ENCODE data around the gene GRK5. TPM values are rescaled to one million over a fixed set of nuclear protein-coding genes. Genes with fewer than 3 reads are reported as not detected.

The GRK5 gene
- total RNA-seq, 1 experiment from 2014 or later: 58.2 TPM

DNA sequence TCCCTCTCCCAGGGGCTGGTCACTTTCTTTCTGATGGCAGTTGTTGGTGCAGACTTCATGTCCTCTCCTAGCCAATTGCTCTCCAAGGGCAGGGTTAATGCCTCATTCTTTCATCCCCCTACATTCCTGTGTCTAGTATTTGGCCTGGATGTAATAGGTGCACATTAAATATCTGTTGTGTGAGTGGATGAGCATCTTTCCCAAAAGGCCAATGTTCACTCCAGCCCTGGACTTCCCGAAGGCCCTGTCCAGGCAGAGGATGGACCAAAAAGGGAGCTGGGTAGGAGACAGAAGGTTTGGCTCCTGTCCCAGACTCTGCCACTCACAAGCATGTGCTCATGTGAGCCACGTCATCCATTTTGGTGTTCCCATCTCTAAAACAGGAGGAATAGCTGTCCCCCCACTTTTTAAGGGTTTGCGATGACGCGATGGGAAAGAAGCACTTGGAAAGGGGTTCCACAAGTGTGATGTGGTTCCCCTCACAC, 287.7 kb downstream of the GRK5 start:
- intact Hi-C loops (cut with micrococcal nuclease; ENCODE audit: unreplicated experiment): no loop called here
- CTCF ChIA-PET: no interaction called here

GRCh38 chr10:119495545-119495944, 288.2 kb downstream of the GRK5 start:
- intact Hi-C loops (cut with micrococcal nuclease; ENCODE audit: unreplicated experiment): no loop called here
- no TSS peak for BruUV-seq (replicated peaks)
- Histone ChIP-seq H3K9me3 (ENCODE audit: low read depth, low read length, poor library complexity, severe bottlenecking) (no peaks in the 10 kb centered on the region), H3K27ac (ENCODE audit: low read depth, low read length, poor library complexity, severe bottlenecking) (no peak overlapping the region), H3K4me3 (ENCODE audit: low read depth, low read length, poor library complexity, severe bottlenecking) (no peak overlapping the region), H3K4me1 (ENCODE audit: insufficient read depth, low read length, poor library complexity, severe bottlenecking) (peaks cover 15% of the 10 kb centered on the region), H3K27me3 (replicated peaks; ENCODE audit: insufficient read depth, low read depth, low read length, poor library complexity) (no peaks in the 10 kb centered on the region), H3K36me3 (ENCODE audit: insufficient read depth, low read length, poor library complexity, severe bottlenecking) (no peaks in the 10 kb centered on the region)
- no peak for DNase-seq (ENCODE audit: low spot score)
- TF ChIP-seq, protein P1, sequence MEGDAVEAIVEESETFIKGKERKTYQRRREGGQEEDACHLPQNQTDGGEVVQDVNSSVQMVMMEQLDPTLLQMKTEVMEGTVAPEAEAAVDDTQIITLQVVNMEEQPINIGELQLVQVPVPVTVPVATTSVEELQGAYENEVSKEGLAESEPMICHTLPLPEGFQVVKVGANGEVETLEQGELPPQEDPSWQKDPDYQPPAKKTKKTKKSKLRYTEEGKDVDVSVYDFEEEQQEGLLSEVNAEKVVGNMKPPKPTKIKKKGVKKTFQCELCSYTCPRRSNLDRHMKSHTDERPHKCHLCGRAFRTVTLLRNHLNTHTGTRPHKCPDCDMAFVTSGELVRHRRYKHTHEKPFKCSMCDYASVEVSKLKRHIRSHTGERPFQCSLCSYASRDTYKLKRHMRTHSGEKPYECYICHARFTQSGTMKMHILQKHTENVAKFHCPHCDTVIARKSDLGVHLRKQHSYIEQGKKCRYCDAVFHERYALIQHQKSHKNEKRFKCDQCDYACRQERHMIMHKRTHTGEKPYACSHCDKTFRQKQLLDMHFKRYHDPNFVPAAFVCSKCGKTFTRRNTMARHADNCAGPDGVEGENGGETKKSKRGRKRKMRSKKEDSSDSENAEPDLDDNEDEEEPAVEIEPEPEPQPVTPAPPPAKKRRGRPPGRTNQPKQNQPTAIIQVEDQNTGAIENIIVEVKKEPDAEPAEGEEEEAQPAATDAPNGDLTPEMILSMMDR (conservative IDR thresholded peaks at IDR 0.05; ENCODE audit: low read depth, low read length): no peak
- no peak for TF ChIP-seq EZH2 (IDR thresholded peaks at IDR 0.05; ENCODE audit: borderline replicate concordance, low read depth, low read length, poor library complexity, severe bottlenecking)
- ChIA-PET POLR2A (ENCODE audit: low non-redundant PET) (no interaction called here), CTCF (no interaction called here)

More for the DNA sequence above, 287.7 kb downstream of the GRK5 start:
- Histone ChIP-seq H3K9me3 (ENCODE audit: low read depth, low read length, poor library complexity, severe bottlenecking) (no peaks in the 10 kb centered on the region), H3K36me3 (ENCODE audit: insufficient read depth, low read length, poor library complexity, severe bottlenecking) (no peaks in the 10 kb centered on the region), H3K4me3 (ENCODE audit: low read depth, low read length, poor library complexity, severe bottlenecking) (no peak overlapping the region), H3K4me1 (ENCODE audit: insufficient read depth, low read length, poor library complexity, severe bottlenecking) (peaks cover 10% of the 10 kb centered on the region), H3K27me3 (replicated peaks; ENCODE audit: insufficient read depth, low read depth, low read length, poor library complexity) (no peaks in the 10 kb centered on the region), H3K27ac (ENCODE audit: low read depth, low read length, poor library complexity, severe bottlenecking) (no peak overlapping the region)
- no TSS peak for BruUV-seq (replicated peaks)
- DNase-seq (ENCODE audit: low spot score): no peak
- TF ChIP-seq, protein P1 (conservative IDR thresholded peaks at IDR 0.05; ENCODE audit: low read depth, low read length): no peak
- no peak for TF ChIP-seq EZH2 (IDR thresholded peaks at IDR 0.05; ENCODE audit: borderline replicate concordance, low read depth, low read length, poor library complexity, severe bottlenecking)
- POLR2A ChIA-PET (ENCODE audit: low non-redundant PET): no interaction called here

- Histone ChIP-seq H3K9me3 (ENCODE audit: low read depth, low read length, poor library complexity, severe bottlenecking) (no peaks in the 10 kb centered on the region), H3K4me3 (ENCODE audit: low read depth, low read length, poor library complexity, severe bottlenecking) (no peak overlapping the region), H3K4me1 (ENCODE audit: insufficient read depth, low read length, poor library complexity, severe bottlenecking) (peaks cover 17% of the 10 kb centered on the region), H3K36me3 (ENCODE audit: insufficient read depth, low read length, poor library complexity, severe bottlenecking) (no peaks in the 10 kb centered on the region), H3K27me3 (replicated peaks; ENCODE audit: insufficient read depth, low read depth, low read length, poor library complexity) (no peaks in the 10 kb centered on the region), H3K27ac (ENCODE audit: low read depth, low read length, poor library complexity, severe bottlenecking) (no peak overlapping the region)
- ChIA-PET CTCF (no interaction called here), POLR2A (ENCODE audit: low non-redundant PET) (no interaction called here)
- no peak for TF ChIP-seq EZH2 (IDR thresholded peaks at IDR 0.05; ENCODE audit: borderline replicate concordance, low read depth, low read length, poor library complexity, severe bottlenecking)
- TF ChIP-seq, protein P1 (conservative IDR thresholded peaks at IDR 0.05; ENCODE audit: low read depth, low read length): no peak
- DNase-seq (ENCODE audit: low spot score): no peak
- no TSS peak for BruUV-seq (replicated peaks)
- intact Hi-C loops (cut with micrococcal nuclease; ENCODE audit: unreplicated experiment): no loop called here
These were observed 288.9 kb downstream of the GRK5 start for GRCh38 chr10:119496273-119496672.
